Measurements from ENCODE around the gene TBC1D5.

TBC1D5 gene

DNA sequence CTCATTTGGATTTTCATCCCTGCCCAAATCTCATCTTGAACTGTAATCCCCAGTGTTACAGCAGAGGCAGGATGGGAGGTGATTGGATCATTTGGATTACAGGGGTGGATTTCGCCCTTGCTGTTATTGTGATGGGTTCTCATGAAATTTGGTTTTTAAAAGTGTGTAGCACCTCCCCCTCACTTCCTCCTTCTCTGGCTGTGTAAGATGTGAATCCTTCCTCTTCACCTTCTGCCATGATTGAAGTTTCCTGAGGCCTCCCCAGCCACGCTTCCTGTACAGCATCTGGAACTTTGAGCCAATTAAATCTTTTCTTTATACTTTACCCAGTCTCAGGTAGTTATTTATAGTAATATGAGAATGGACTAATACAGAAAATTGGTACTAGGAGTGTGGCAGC, 540.9 kb downstream of the TBC1D5 start:
- DNase-seq: no peak

DNA sequence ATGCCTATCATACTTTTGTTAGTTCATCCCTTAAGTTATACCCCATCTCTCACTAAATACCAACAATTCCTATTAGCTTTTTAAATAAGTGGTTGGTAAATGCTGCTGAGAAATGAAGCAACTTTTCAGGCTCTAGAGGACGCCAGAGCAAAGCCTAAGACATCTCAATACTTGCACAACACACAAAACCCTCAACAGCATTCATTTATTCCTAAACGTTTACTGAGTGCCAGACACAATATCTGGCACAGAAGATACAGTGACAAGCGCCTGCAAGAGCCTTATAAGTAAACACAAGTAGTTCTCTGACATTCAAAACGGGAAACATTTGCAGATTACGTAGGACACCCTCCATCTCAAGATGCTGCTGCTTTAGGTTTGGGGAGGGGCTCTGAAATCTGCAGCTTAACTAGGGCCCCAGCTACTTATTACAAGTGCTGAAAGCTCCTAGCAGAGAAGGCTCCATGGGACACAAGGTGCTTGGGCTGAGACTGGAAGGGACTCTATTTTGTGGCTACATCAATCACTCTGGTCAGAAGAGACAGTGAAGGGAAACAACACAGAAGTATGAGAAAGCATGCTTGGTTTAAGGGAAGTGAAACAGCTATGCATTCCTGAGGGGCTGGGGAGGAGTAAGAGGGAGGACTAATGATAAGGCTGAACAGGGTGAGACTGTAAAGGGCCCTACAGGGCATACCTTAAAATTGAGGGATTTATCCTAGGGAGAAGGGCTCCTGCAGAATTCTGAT, 546.4 kb downstream of the TBC1D5 start:
- DNase-seq: no peak

DNA sequence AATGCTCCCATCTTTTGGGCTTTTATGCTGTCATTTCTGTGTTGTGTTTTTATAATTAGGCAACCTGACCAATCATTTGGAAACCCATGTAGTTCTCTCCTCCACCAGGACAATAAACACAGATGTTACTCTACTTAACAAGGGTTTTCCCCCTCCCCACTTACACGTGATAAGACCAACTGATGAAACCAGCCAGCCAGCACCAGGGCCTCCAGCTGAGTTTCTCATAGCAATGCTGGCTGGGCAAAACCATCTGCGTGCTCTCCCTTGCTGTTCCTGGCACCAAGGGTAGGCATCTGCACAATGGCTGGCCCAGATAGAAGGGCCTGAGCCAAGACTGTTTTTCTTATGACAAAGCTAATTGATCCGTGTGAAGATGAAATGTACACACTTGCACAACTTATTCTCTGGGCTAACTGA, 547.2 kb downstream of the TBC1D5 start:
- peak; percentile 84 to 93 for DNase-seq

DNA sequence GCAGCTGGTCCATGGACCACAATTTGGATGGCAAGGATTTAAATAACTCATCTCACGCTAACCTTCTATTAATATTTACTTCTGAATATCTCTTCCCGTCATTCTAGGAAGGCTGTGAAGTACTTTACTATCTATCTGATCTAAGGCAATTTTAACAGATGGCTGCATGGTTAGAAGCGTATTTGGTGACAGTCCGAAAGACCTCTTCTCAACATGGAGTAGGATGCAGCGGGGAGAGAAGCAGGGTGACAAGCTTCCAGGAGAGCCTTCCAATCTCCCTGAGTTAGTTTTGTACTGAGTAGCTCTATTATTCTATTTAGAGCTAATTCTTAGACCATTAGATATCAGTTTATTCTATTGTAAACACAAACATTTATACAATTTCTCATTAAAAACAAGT, 548.3 kb downstream of the TBC1D5 start:
- DNase-seq: no peak

DNA sequence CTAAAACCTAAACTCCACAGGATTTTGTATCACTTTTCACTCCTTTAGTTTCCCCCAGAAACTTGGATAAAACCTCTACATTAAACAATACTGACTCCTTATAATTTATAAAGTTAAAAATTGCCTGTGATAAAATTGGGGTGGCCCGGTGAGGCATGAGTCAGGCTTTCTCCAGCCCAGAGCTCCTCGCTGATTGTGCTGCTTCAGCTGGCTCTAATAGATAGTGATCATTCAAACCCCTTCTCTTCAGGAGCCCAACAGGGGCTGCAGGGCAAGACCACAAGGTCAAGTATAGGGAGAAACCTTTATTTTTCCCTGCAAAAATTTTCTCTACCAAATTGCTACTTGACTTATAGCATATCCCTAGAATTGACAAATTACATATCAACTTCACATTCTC, 549.4 kb downstream of the TBC1D5 start:
- DNase-seq: no peak

DNA sequence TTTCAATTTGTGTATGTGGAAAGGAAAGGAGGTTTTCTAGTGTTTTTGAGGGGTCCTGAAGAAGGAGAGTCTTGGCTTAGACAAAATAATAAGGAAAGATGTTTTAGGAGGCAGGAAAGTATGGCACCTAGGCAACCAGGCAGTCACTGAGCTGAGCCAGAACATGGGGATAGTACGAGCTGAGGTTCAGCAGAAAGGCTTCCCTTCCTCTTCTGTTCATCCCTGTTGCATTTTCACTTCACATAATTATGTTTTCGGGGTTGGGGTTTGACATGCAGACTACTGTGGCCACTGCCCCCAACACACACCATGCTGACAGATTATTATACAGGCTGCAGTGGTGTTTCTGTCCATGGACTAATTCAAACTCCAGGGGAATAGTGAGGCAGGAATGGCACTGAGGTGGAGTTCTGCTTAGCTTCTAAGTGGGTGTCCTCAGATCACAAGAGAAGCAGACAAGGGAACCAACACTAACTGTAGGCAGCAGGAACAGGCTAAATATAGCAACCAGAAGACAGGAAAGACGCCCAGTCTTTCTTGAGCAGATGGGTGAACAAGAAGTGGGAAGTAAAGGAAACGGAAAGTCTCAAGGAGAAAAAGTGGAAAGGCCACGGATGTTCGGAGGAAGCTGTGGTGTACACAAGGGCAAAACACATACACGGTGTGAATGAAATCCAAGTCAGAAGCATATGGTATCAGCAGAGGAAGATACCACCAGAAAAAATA, 551.9 kb downstream of the TBC1D5 start:
- DNase-seq: no peak

DNA sequence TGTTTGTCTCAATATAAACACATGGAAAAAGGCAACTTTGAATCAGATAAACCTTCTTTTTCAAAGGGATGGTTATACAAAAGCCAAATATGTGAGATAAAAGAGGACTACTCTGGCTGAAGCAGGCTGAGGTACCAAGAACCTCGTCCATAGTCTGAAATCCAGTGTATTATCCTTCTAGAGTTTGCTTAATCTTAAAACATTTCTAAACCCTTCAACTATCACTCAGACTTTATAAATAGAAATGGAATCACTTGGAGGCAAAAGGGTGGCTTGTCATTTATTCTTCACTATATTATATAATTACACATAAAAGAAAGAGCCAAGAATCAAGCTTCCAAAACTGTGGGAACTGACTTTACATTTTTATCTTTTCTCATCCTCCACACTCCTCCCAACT, 554.1 kb downstream of the TBC1D5 start:
- no peak for DNase-seq

DNA sequence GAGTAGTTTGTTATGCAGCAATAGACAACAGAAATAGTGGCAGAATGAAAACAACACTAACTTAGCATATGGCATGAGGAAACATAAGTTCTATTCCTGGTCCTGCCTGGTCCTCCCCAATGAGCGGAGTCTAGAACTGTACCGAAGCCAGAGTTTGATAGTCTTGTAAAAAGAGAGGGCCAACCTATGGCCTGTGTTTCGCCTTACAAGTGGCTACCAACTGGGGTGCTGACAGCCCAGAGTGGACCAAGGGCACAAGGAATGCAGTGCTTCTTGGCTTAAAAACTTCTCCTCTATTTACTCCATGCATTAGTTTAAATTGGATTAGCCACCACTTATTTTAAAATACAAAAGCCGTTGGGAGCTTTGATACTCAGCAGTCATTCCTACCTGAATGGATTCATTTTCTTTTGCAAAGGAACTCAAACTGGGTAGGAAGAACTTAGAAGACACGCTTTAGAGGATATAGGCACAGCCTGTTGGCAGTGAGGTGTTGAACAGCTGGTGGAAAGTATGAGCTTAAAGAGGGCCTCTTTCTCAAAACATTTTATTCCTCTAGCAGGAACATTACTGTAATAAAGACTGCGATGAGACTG, 554.7 kb downstream of the TBC1D5 start:
- DNase-seq: no peak

DNA sequence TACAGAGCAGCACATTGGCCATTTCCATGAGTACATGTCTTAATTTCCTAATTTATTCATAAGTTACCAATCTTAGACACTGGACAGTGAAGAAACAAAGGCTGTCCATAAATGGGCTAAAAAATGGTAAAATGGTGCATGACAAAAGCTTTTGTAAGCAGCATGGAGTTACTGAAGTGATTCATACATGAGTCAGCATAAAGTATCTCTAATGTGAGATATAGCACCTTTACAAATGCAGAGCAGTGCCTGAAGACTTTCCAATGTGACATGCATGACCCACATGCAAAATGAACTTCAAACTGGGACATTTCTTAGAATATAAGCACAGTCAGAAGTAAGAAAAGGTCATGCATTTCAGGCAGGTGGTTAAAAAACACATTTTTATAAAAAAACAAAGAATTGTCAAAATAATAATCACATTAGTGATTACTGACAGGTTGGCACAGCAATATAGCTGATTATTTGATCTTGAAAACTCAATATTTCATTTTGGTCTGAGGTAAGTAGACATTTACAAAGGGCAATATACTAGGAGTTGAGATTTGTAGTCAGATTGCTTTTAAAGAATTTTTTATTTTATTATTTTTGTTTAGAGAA, 558.4 kb downstream of the TBC1D5 start:
- no peak for DNase-seq

DNA sequence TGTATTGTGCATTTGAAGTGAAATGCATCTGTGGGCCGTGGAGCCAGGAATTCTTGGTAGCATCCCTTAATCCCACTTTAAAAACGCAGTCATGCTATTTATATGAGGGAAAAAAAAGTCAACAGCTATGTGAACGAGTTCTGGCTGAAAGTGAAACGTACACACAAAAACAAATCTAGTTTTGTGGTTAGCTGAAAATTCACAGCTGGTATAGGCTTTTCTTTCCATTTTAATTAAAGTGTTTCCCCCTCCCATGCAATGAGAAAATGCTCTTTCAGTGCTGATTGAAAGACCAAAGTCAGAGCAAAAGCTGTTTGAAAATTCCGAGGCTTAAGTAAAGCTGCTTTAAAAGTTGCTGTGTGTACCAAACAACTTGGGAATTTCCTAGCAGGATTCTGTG, 560.3 kb downstream of the TBC1D5 start:
- DNase-seq: no peak

DNA sequence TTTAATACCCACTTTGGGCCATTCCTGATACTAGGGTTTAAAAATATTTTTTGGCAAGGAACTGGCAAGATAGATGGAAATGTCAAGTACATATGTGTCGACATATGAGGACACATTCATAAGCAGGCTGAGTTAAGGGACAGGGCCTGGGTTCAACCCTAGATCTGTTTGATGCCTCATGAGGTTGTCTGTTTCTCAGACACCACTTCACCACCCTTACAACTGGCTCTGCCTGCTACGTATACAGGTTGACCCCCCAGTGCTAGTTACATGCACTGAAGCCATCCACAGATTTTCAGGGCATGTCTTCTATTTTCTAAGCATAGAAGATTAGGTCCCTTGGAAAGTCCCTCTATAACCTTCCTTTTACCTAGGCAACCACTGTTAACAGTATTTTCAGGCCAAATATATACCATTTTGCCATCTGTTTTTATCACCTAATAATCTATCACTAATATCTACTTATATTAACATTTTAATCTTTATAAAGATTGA, 561.0 kb downstream of the TBC1D5 start:
- no peak for DNase-seq

DNA sequence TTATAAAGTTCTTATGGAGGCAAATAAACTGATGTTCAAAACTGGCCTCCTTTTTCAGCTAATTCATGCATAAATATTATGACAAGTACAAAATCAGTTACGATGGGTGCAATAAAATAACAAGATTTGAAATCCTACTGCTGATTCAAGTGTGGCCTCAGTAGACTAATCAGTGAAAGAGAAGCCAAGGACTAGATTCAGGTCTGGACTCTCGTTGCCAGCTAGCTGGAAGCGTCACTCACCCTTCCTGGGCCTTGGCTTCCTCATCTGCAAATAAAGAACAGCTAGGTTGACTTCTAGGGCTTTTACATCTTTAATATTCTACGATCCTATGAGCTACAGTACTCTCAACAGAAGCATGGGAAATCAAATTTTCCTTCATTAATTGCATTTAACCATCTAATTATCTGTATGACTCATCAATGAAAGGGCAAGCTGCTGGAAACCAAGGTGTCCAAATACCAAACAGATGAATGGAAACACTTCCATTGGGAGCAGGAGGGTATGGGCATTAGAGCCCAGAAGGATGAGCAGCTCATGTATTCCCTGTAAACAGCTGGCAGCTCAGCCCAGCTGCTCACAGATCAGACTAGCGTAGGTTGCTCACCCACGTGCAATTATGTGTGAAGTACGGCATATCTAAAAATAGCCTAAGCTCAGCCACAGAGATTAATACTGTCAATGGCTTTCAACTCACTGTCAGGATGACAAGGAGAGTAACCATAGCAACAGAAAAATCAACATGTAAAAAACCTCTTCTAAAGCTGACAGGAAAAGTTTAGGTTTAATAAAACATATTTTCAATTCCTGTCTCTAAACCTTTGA, 562.8 kb downstream of the TBC1D5 start:
- peak in 1 of 2 experiments; percentile 28 for DNase-seq

DNA sequence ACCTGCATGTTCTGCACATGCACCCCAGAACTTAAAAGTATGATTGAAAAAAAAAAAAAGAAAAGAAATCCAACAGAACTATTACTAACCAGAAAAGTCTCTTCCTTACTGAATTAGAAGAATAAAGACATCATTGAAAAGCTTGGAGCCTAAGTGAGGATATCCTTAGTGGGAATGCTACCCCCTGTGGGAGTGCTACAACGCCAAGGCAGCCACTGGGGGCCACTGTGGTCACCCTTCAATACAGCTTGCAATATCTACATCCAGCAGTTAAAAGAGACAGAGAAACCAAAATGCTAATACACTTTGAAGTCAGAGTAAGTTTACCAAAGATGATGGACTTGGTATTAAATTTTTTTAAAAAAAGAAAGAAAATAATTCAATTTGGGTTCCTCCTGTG, 565.7 kb downstream of the TBC1D5 start:
- DNase-seq: no peak

DNA sequence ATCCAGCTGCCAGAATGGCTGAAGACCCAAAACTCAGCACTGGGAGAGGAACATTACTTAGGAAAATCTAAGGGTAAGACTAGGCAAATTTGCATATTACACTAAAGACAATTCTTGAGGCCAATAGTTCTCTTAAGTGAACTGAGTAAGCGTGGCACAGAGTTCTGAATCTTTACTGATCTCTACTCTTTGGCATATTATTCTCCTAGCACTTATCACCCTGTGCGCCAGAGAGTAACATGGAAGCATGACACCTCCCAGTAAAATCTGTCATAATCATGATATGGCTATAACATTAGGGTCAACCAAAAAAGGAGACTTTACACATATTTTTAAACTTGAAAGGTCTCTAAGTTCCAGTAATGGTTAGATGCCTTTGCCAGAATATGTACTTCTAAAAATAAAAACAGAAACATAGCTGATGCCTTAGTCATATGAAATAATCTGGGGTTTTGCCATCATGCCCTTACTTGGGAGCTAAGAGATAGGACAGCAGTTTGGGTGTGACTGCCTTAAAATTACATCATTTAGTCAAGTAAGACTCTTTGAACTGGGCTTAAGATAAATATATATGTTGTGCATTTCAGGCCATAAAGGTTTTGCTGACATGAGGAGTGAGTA, 567.1 kb downstream of the TBC1D5 start:
- DNase-seq: no peak

DNA sequence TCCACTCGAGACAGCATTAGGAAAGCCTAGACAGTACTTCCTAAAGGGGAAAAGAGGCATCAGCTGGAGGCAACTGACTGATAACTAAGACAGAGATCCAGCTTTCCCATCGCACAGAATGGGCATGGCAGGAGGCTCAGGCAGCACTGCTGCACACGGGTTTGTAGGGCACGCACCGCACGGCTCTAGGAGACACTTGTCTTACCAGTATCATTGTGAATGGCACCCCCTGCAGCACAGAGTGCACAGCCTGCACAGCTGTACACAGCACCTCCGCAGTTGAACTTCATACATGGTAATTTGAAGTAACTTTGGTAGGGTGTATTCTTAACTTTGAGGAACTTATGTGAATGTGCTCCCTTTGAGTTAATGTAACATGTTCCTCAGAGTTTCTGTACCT, 576.1 kb downstream of the TBC1D5 start:
- no peak for DNase-seq

DNA sequence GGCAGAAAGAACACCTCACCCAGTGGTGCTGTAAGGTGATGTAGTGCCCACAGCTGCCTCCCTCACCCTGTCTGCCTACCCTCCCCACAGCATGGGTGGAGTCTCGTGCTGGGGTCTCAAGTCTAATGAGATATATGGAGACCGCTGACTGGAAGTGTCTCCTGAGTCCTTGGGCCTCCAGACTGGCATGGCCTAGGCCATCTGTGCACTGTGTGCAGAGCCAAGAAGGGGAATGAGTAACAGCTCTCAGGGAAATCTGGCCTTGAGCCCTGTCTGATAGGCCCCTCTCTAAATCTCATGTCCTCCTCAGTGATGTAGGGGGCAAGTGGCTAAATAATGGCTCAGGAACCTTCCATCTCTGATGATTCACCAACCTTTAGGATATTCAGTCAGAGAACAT, 580.3 kb downstream of the TBC1D5 start:
- DNase-seq: no peak

DNA sequence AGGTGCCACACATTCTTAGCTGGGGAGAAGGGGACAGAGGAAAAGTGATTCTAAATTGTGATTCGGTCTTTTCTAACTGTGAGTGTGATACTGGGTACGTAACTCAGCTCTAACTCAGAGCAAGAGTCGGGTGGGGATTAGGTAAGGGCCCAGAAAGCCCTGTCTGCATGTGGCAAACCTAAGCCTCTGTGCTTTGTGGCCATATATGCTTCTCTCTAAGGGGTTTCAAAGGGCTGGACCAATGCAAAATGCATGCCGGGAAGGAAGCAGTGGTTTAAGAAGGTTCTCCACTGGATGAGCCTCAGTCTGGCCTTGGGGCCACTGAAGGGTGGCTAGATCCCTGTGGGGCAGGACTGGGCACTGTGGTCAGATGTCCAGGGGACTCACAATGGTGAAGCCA, 581.8 kb downstream of the TBC1D5 start:
- DNase-seq: no peak

DNA sequence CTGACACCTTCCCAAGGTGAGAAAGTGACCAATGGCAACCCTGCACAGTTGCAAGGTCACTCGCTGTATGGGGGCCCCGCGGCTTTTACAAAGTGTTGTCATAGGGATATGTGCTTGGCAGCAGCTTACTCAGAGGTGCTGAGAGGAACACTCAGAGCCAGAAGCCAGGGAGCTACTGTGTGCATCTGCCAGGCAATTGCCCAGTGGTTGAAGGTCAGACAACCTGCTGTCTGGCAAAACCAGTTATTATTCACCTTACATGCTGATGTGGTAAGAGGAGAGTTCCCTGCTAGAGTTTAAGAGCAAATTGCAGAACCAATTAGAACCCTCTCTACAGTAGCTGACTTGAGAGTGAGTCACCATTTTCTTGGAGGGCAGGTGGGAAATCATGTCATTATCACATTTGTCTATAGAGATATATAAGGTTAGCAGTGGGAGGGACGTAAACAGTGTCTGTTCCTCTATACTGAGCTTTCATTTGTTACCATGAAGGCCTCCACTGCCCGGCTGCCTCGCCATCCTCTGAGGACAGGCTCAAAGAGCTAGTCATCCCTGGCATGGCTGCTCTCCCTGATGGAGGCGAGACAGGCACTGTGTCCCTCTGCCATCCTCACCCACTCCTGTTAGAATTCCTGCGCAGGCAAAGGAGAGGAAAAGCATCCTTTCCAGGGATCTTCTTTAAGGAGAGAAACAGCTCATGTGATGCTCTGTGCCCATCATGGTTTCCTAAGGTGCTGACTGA, 583.3 kb downstream of the TBC1D5 start:
- no peak for DNase-seq

DNA sequence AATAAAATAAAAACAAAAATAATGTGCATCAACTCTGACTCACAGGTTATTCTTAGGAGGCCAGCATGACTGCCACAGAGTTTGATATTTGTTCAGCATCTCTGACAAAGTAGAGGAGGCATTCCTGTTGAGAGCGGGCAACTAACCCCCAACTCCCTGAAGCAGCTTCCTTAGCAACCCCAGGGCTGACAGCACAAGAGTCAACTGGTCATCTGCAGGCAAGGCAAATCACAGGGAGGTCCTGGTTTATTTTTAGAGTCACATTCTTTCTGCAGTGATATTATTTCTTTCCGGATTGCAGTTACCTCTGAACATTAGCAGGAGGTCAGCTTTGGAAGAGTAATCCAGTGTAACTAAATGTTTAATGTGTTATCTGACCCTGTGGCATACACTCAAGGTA, 584.7 kb downstream of the TBC1D5 start:
- DNase-seq: no peak

DNA sequence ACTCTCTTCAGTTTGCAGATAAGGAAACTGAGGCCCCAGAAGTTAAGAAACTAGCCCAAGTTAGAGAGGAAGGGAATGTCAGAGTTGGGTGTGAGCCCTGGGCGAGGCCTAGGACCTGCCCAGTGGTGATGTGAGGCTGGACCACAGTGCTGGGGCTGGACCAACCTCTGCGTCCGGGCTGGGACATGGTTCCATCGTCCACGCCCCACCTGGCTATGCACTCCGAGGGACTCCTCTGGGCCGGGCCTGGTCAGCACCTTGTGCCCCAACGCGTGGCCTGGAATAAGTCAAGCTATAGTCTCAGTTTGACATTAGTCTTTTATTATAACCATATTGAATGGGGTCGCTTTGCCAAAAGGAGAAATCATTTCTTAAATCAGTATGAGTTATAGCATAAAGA, 585.6 kb downstream of the TBC1D5 start:
- no peak for DNase-seq

DNA sequence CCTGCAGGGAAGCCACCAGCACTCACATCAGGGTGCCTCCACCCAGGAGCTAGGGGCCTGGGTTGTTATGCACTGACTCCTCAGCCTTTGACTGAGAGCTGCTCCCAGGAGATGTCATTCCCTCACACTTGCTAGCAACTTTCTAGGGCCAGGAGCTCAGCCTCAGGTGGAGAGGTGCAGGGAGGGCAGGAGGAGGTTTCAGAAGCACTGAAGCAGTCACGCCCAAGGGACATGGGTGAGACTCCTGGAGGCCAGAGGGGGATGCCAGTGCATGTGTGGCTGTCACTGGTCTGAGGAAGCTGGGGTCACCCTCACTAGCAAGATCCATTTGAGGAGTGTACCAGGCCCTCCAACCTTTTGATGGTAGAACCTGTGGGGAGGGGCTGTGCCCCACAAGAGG, 586.5 kb downstream of the TBC1D5 start:
- DNase-seq: no peak

DNA sequence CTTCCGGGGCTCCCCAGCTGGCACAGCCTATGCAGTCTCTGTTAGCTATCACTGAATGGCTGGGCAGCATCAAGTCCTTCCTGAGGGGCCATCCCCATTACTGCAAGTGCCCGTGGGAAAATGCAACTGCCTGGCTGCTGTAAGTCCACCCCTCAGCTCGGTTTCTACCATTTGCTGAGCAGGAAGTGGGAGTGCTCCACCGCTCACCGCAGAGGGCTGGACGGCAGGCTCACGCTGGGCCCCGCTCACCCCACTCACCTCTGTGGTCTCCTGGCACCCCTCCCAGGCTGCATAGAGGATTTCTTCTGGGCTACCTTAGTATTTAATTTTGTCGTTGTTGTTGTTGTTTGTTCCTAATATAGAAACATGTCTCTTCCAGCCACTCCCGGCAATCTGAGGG, 587.5 kb downstream of the TBC1D5 start:
- DNase-seq: no peak
